GM18907 (cell line): ENCODE results near the gene NR2C2.

ENCODE experiments used
- ATAC-seq: cut with Tn5 transposase; IDR thresholded peaks from one replicate; pipeline ENCODE4 v1.9.1; 2021; ENCODE audit warnings: mild to moderate bottlenecking, moderate library complexity; ENCODE audit not compliant: unreplicated experiment

Gene NR2C2

GRCh38 chr3:15056676-15057404 is 109.5 kb downstream of the NR2C2 start:
- no peak for ATAC-seq

GRCh38 chr3:15060029-15060428 is 112.6 kb downstream of the NR2C2 start:
- ATAC-seq = no peak

- no peak for ATAC-seq
These were observed 115.9 kb downstream of the NR2C2 start for GRCh38 chr3:15063238-15063637.

GRCh38 chr3:15063656-15064286 is 116.4 kb downstream of the NR2C2 start:
- no peak for ATAC-seq

- ATAC-seq = peak; percentile 26
These were observed 117.0 kb downstream of the NR2C2 start for GRCh38 chr3:15064299-15064834.

- ATAC-seq = peak; percentile 96
These were observed 117.6 kb downstream of the NR2C2 start, which contains the start of gene MRPS25 for GRCh38 chr3:15064835-15065549. Gene MRPS25, minus strand, starts transcription at chr3:15065315. Its CDS starts 121 bp downstream, at chr3:15065194.

- peak; percentile 10 for ATAC-seq
These were observed 118.2 kb downstream of the NR2C2 start for GRCh38 chr3:15065550-15066007.

- no peak for ATAC-seq
These were observed 119.1 kb downstream of the NR2C2 start for GRCh38 chr3:15066467-15066866.

GRCh38 chr3:15069441-15069840 is 122.1 kb downstream of the NR2C2 start:
- no peak for ATAC-seq

GRCh38 chr3:15071699-15072098 is 124.3 kb downstream of the NR2C2 start:
- ATAC-seq = no peak

GRCh38 chr3:15074500-15074899 is 127.1 kb downstream of the NR2C2 start:
- ATAC-seq = no peak

GRCh38 chr3:15079091-15079490 is 131.7 kb downstream of the NR2C2 start:
- ATAC-seq = no peak

GRCh38 chr3:15081960-15082664 is 134.7 kb downstream of the NR2C2 start:
- ATAC-seq = no peak

- ATAC-seq = no peak
These were observed 135.9 kb downstream of the NR2C2 start for GRCh38 chr3:15083252-15083651.

GRCh38 chr3:15086263-15086662 is 138.9 kb downstream of the NR2C2 start:
- ATAC-seq = no peak

- ATAC-seq = no peak
These were observed 139.3 kb downstream of the NR2C2 start for GRCh38 chr3:15086699-15087098.

GRCh38 chr3:15089201-15089600 is 141.8 kb downstream of the NR2C2 start:
- ATAC-seq = no peak

- ATAC-seq = no peak
These were observed 144.2 kb downstream of the NR2C2 start for GRCh38 chr3:15091575-15091974.

GRCh38 chr3:15092686-15093085 is 145.3 kb downstream of the NR2C2 start:
- ATAC-seq = no peak

GRCh38 chr3:15094187-15094875 is 146.9 kb downstream of the NR2C2 start:
- no peak for ATAC-seq
